ENCODE results near the gene PLEKHG1.

DNA sequence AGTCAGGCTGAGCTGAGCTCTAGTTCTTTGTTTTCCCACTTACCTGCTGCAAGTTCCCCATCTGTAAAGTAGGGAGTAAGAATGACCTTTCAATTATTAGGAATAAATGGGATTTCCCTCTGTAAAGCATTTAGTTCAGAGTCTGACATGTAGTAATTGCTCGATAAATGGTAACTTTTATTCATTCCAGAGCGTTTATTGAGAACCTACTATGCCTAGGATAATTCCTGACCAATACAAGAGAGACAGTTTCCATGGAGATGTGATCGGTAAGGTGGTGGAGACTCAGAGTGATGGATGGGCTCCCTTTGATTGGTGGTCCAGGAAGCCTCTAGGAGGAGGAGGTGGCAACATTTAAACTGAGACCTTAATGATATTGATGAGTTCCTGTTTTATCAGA, 5.6 kb downstream of the PLEKHG1 start:
- TF ChIP-seq CTCF (IDR thresholded peaks at IDR 0.05) (no peak), POLR2AphosphoS5 (IDR thresholded peaks at IDR 0.05) (no peak)

All from sigmoid colon (tissue), 4 donors.